ENCODE results near the gene LYPD1.

LYPD1 gene

GRCh38 chr2:132595186-132595585, 74.8 kb downstream of the LYPD1 start:
- no peak for DNase-seq (ENCODE audit: low read depth)
